A673 (cell line): Measurements from ENCODE around the gene TTN.
"Not testable (repeated sequence)": the region's sequence is repeated elsewhere in the genome, so short reads cannot be mapped to it uniquely, and the experiment has no call there.

Experiments
- CTCF ChIP-seq: fragments of 300-800, 200-600 bp; sonication (generic); conservative IDR thresholded peaks from 2 replicates; pipeline ENCODE4 v1.5.1; 2017; ENCODE audit warnings: low read depth, mild to moderate bottlenecking, antibody characterized with exemption, low read length, moderate library complexity, mixed read lengths
- EZH2 ChIP-seq: fragments of 200-600 bp; sonication (generic); IDR thresholded peaks from 2 replicates; pipeline ENCODE4 v1.6.1; 2017; ENCODE audit warnings: borderline replicate concordance, low read depth, mild to moderate bottlenecking, mixed read lengths, antibody characterized with exemption, low read length; ENCODE audit not compliant: poor library complexity, severe bottlenecking

- not testable (repeated sequence) for TF ChIP-seq CTCF, EZH2
Measured at GRCh38 chr2:178525010-178525409, 282.2 kb downstream of the TTN start.
